ENCODE results near the gene HELB. TPM values are rescaled to one million over a fixed set of nuclear protein-coding genes. Genes with fewer than 3 reads are reported as not detected.

HELB gene
- 7.3 TPM for total RNA-seq

DNA sequence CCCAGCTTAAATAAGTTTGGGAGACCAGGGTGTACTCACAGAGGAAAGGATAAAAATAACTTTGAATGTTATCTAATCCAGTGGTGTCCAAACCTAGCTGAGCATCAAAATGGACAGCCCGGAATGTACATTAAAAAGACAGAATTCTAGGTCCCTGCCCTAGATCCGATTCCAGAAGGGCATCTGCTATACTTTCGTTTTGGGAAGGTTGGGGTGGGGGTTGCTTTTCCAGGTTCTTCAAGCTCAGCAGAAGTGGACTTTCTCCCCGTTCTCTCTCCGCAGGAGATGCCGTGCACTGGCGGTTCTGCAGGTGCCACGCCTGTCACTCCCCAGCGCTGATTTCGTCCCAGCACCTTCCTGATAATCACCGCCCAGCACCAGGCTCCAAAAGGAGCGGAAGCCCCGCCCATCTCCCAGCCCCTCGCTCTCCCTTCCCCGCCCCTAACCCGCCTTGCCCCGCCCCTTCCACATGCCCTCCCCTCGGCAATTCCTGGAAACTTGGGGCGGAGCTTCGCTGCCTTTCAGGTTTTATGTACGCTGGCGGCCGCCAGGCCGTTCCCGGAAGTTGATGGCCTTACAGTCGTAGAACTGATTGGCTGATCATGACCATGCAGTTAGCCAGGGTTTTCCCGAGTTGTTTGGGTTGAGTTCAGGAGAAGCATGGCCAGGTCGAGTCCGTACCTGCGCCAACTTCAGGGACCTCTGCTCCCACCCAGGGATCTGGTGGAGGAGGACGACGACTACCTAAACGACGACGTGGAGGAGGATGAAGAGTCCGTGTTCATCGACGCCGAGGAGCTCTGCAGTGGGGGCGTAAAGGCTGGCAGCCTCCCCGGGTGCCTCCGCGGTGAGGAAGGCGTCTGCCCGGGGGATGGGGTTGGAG, at the start of gene HELB:
Gene HELB, plus strand, starts transcription at position 550 of the 883 bp plus-strand sequence. Its CDS starts 111 bp downstream, at position 661.
- DNase-seq (ENCODE audit: low read depth in 2 of 3, low spot score in 2 of 3), result peak; percentile 82 to 96 (median 92)

DNA sequence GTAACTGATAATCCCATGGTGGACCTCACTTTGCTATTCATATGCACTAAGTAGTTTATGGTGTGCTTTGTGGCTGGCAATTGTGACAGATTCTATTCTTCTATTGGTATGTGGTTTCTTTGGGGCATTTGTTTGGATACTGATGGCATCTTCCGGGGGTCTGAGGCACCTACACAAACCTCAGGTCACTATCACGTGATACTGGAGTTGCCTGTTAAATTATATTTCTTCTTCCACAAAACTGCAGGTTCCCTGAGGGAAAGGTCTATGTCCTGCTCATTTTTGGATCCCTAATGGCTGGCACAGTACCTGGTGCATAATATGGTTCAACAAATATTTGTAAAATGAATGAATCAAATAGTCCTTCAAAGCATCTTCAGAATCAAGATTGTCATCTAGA, 49.5 kb upstream of the HELB start:
- no peak for DNase-seq (ENCODE audit: low read depth in 2 of 3, low spot score in 2 of 3)

DNA sequence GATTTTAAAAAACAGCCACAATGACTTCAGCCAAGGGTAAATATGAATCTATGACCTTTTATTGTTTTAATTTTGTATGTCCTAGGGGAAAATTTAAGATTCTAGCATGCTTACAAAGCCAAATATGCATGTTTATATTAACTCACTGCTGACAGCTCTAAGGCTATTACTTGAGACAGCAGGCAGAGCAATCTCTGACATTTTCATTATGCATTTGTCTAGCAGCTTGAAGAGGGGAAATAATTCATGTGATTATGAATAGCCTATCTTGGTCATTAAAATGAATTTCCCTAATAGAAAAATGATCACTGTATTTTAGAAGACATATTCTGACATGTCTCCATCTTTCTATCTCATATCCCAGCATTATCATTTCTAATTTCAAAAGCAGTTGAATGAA, 46.6 kb upstream of the HELB start:
- DNase-seq (ENCODE audit: low read depth in 2 of 3, low spot score in 2 of 3), result no peak

DNA sequence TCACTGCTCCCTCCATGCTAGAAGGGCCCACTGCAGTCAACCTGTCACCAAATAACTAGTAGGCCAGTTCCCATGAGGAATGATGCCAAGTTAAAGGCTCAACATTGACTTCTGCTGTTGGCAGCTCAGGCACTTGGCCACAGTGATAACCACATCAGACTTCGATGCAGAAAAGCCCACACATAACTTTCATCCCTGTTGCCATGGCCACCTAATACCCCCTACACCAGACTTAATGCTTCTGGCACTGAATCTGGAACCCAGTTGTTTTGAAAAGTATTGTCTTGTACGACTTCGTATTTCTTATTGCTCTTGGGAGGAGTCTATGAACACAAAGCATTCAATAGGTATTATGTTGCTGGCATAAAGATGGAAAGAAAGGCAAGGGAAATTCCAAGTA, 44.3 kb upstream of the HELB start:
- DNase-seq (ENCODE audit: low read depth in 2 of 3, low spot score in 2 of 3), result no peak

DNA sequence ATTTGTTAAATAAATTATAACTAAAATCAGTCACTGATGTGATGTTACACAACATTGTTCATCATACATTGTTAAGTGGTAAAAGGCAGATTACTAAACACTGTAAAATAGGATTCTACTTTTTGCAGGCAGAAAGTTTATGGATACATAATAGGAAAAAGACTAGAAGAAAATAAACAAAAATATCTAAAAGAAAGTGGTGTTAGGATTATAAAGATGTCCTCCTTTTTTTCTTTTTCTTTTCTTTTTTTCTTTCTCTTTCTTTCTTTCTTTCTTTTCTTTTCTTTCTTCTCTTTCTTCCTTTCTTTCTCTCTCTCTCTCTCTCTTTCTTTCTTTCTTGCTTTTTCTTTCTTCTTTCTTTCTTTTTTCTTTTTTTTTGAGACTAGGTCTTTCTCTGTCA, 39.6 kb upstream of the HELB start:
- DNase-seq (ENCODE audit: low read depth in 2 of 3, low spot score in 2 of 3), result no peak

DNA sequence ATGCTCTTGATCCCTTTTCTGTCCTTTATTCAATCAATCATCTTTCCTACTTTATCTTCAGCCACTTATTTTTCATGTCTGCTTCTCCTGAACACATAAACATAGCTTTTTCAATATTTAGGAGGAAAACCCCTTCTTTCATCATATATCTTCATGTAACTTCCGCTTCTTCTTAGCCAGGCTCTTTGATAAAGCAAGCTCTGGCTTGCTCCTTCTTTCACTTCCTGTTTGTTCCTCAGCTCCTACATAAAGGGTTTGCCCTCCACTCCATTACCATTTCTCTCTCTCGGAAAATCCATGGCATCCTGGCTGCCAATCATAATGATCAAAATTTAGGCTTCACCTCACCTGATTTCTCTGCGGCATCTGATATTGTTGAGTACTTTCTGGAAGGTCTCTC, 33.7 kb upstream of the HELB start:
- peak in 1 of 3 donors; percentile 7 for DNase-seq (ENCODE audit: low read depth in 2 of 3, low spot score in 2 of 3)

DNA sequence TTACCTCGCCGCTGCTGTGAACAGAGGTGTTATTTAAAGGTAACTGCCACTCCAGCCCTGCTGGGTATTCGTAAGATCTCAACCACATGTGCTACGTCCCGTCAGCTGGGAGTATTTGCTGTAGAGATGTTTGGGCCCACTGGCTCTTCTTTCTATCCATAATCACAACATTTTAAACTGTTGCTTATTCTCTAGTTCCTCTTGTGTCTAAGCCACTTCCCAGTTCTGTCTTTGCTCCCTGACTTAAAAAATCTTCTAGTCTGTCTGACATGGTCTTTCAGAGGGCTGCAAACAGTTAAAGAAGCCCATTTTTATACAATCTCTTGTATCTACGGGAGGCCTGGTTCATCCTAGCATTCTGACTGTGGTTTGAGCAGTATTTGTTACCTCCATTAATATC, 33.2 kb upstream of the HELB start:
- no peak for DNase-seq (ENCODE audit: low read depth in 2 of 3, low spot score in 2 of 3)

DNA sequence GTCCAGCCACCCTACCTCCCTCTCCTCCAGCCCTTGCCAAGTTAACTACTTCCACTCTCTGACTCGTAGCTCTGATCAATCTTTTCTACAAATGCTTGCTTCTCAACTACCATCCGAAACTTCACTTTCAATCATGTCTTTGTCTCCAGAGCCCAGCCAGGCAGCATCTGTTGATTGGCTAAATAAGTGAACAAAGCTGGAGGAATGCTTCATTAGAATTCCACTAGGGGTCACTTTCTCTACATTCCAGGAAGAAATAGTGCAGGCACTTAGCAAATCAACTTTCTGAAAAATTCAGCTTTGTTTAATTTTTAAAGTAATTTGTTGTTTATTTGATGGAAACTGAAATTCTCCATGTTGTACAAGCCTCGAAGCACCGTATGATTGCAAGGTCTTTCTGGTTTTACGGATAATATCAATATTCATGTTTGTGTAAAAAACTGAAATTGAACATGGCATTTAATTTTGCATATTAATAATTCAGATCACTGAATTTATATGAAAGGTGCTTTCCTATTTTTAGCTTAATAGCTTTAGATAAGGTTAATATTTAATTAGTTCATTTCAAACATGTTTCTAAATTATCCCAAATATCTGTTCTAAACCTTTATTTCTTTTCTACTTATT, 32.4 kb upstream of the HELB start:
- DNase-seq (ENCODE audit: low read depth in 2 of 3, low spot score in 2 of 3), result peak in 2 of 3 donors; percentile 29 to 61

DNA sequence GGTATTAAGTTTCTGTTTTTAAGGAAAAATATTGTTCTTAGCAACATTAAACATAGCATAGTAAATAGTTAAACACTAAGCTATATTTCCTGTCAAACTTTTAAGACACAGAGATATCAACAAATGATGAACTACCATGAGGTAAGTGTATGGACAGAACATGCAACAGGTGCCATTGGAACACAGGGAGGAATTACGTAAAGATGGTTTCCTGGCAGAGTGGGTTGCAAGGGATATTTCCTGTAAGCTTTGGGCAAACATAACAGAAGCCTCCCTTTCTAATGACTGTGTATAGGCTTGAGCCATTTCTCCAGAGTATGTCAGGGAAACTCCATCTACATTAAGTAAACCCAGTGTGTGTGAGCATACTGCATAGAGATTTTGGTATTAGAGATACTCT, 31.7 kb upstream of the HELB start:
- DNase-seq (ENCODE audit: low read depth in 2 of 3, low spot score in 2 of 3), result no peak

DNA sequence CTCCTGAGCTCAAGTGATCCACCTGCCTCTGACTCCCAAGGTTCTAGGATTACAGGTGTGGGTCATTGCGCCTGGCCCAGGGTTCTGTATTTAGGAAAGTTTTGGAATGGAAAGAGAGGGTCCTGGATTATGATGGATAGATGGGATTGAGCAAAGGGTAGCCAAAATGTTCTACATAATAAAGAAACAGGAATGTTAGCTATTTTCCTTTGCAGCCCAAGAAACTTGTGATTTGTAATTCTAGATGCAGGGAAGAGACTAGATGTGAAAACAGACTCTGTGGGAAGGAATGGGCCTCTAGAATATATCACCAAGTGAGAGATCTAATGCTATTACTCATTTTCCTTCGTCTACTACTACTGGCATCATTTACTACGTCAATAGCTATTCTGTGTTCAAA, 29.6 kb upstream of the HELB start:
- no peak for DNase-seq (ENCODE audit: low read depth in 2 of 3, low spot score in 2 of 3)

DNA sequence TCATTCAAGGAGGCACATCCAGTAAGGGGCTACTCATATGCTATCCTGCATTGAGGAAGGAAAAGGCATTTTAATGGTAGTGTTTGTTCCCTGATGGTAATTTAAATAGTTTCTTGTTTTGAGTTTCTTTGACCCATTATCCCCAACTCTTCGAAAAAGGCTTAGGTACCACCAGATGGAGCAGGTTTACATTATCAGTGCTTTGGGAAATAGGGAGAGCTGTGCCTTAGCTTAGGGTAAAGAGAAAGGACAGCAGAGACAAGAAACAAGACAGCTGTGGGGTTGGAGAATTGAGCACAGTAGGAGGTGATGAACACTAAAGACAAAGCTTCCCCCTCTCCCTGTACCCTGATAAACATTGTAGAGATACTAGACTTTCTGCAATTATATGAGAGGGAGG, 29.1 kb upstream of the HELB start:
- DNase-seq (ENCODE audit: low read depth in 2 of 3, low spot score in 2 of 3), result no peak

DNA sequence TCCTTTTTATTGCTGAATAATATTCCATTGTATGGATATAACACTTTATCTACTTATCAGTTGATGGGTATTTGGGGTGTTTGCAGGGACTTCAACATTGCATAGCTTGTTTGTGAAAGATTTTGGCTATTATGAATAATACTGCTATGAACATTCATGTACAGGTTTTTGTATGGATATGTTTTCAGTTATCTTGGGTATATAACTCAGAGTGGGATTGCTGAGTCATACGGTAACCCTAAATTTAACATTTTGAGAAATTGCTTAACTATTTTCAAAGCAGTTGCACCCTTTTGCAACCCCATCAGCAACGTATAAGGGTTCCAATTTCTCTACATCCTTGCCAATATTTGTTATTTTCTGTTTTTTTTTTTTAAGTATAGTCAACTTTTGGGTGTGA, 27.3 kb upstream of the HELB start:
- DNase-seq (ENCODE audit: low read depth in 2 of 3, low spot score in 2 of 3), result no peak

DNA sequence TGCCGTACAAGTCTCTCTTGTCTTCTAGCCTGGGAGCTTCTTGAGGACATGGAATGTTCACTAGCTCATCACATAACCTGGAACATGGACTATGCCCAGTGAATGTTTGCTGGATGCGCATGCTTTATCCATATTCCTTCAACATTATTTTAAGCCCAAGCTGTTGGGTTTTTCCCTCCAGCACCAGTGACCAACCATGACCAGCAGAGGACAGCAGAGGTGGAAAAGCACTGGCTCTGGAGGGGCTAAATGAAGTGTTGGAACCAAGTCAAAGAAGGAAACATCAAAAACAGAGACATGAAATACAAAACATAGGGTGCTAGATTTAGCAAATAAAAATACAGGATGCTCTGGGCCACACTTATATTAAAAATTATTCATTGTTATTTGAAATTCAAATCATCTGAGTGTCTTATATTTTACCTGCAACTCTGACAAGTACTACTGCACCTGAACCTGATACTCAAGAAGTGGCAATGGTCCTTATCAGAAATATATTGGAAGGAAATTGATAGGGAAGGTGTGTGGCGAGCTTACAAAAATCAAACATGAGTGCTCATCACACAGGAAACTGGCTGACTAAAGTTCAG, 23.1 kb upstream of the HELB start:
- DNase-seq (ENCODE audit: low read depth in 2 of 3, low spot score in 2 of 3), result peak in 2 of 3 donors; percentile 31 to 69

DNA sequence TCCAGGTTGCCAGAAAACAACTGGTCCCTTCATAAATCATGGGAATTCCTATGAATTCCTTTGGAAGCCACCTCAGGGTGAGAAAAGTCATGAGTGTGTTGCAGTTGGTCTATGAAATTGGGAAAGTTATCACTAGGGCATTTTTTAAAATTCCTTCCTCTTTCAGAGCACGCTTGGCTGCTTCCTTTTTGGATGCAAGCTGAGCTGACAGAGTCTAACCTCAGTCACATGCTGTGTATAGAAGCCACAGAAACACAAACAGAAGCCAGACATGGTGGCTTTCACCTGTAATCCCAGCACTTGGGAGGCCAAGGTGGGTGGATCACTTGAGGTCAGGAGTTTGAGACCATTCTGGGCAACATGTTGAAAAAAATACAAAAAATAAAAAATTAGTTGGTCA, 21.7 kb upstream of the HELB start:
- peak in 1 of 3 donors; percentile 32 for DNase-seq (ENCODE audit: low read depth in 2 of 3, low spot score in 2 of 3)

DNA sequence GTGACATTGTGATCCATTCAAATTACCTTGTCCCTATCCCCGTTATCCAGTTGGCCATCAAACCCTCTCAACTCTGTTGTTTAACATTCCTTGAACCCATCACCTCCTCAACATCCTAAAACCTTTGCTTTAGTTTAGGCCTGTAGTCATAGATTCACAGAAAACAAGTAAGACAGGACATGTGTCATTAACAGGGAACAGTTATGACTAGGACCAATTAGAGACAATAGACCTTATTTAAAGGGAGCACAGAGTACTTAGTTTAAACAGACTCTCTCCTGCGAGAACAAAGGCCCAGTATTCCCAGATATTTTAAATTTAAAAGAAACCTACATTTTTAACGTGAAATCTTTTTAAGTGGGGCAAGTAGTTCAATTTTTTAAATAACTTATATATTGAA, 20.0 kb upstream of the HELB start:
- DNase-seq (ENCODE audit: low read depth in 2 of 3, low spot score in 2 of 3), result no peak

DNA sequence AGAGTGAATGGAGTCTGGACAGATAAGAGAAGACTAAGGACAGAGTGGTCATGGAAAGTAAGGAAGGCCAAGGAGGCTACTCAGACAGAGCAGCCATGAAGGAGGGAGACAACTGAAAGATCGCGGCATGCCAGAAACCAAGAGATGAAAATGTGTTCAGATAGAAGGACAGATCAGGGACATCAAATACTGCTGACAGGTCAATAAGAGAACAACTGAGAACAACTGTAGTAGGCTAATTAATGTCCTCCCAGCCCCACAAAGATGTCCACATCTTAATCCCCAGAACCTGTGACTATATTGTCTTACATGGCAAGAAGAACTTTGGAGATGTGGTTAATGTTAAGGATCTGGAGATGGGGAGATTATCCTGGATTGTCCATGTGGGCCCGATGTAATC, 15.0 kb upstream of the HELB start:
- no peak for DNase-seq (ENCODE audit: low read depth in 2 of 3, low spot score in 2 of 3)

DNA sequence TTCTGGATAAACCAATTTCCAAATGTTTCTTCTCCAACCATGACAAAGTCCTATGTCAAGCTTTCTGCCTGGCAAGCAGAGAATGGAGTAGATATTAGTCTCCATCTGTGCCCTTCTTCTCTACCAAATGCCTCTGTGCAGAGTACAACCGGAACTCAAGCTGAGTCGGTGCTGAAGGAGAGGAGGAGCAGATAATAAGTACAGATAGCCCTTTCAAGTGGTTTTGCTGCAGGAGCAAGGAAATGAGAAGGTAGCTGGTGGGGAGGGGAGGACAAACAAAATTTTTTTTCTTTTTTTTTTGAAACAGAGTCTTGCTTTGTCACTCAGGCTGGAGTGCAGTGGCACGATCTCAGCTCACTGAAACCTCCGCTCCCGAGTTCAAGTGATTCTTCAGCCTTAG, 14.2 kb upstream of the HELB start:
- DNase-seq (ENCODE audit: low read depth in 2 of 3, low spot score in 2 of 3), result peak in 1 of 3 donors; percentile 53

DNA sequence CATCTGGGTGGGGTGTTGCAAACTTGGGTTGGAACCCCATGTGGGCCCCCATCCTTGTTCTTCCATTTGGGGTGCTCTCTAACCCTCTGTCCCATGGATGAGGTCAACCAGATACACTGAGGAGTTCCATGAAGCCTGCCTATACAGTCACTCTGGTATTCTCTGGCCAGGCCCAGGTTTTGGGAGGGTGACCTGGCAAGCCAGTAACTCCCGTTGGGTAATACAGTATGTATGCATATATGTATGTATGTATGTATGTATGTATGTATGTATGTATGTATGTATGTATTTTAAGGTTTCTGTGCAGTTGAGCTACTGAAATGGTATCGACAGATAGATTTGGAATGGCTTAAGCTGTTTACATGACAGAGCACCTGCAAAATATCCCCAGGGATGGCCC, 12.8 kb upstream of the HELB start:
- no peak for DNase-seq (ENCODE audit: low read depth in 2 of 3, low spot score in 2 of 3)

DNA sequence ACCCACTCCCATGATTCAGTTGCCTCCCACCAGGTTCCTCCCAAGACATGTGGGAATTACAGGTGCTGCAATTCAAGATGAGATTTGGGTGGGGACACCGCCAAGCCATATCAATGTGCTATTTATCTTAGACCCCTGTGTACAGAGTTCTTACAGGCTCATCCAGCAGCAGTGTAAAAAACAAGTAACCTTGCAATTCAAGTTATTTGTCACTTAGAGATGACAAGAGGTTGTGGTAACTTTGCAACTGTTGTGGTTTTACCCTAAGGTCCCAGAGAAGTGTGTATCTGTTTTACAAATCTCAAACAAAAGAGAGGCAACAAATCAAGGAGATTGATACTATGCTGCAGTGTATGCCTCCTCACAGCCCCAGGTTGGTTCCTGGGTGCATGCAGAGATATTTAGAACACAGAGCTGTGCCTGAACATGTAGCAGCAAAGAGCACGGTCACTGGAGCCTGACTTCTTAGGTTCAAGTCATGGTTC, 11.5 kb upstream of the HELB start:
- no peak for DNase-seq (ENCODE audit: low read depth in 2 of 3, low spot score in 2 of 3)

DNA sequence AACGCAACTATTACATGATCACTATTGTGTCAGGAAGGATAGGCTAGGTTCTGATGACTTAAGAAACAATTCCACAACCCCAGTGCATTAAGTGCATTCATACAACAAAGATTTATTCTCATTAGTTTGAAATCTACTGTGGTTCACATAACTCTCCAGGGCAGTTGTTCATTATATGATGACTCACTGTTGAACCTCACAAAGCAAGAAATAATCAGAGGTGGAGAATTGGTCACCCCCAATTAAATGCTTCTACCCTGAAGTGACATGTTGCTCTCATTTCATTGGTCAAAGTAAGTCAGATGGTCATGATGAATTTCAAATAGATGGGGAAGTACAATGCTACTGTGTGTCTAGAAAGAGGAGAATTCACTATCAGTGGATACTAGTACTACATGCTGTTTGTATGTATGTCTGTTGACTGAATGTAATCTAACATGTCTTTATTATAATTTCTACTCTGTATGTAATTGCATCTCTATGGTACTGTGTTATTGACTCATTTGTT, 6.1 kb upstream of the HELB start:
- no peak for DNase-seq (ENCODE audit: low read depth in 2 of 3, low spot score in 2 of 3)

DNA sequence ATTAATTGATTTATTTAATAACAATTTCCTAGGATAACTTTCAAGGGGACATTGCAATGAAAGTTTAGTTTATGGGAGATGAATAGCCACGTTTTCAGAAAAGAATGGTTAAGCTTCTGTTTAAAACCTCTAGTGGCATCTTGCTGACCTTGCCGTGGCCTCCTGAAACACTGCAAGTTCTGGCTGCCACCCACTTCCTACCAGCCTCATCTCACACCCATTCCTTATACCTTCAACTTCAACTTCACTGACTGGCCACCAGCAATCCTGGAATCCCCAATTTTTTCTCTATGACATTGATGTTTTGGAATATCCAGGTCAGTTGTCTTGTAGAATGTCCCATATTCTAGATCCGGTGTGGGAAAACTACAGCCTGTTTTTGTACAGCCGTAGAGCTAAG, 5.2 kb upstream of the HELB start:
- DNase-seq (ENCODE audit: low read depth in 2 of 3, low spot score in 2 of 3), result no peak

DNA sequence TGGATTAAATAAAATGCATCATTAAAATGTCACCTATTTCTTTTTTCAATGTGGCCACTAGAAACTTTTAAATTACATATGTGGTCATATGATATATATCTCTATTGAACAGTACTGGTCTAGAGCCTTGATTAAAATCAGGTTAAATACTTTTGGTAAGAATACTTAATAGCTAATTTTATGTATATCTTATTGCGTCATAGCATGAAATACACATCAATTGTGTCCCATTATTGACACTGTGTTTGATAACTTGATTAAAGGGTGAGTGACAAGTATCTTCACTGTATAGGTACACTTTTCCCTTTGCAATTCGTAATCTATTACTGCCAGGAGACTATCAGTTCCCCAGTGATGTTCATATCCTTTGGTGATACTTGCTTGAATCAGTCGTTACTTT, 4.4 kb upstream of the HELB start:
- no peak for DNase-seq (ENCODE audit: low read depth in 2 of 3, low spot score in 2 of 3)

All from hematopoietic multipotent progenitor cell (in vitro differentiated cells).